GM06990 (cell line): ENCODE data around the gene MED20.

Experiments
- DNase-seq: peaks from one replicate; pipeline ENCODE4 v3.0.0-alpha.2; 2011; ENCODE audit not compliant: insufficient read length; ENCODE audit errors: extremely low read depth
- H3K27me3 ChIP-seq: replicated peaks from 2 replicates; pipeline ENCODE4 v1.6.0; 2011; ENCODE audit warnings: low read length; ENCODE audit not compliant: control insufficient read depth, insufficient read depth
- H3K36me3 ChIP-seq: 2 replicates; pipeline ENCODE4 v1.5.1; 2011; ENCODE audit warnings: low read length; ENCODE audit not compliant: control insufficient read depth, insufficient read depth
- H3K4me3 ChIP-seq: replicated peaks from 2 replicates; pipeline ENCODE4 v1.5.1; 2011; ENCODE audit warnings: low read depth, mild to moderate bottlenecking, control low read depth, low read length
- CTCF ChIP-seq: IDR thresholded peaks from 2 replicates; pipeline ENCODE4 v1.5.1; 2011; ENCODE audit warnings: low read length, control low read depth, mild to moderate bottlenecking, inconsistent platforms; ENCODE audit not compliant: insufficient read depth, poor library complexity, severe bottlenecking

MED20 gene

GRCh38 chr6:41871691-41872090 lies 49.2 kb downstream of the MED20 start:
- no peak for DNase-seq
- Histone ChIP-seq H3K4me3 (no peak overlapping the region), H3K36me3 (no peaks in the 10 kb centered on the region), H3K27me3 (no peaks in the 10 kb centered on the region)
- no peak for TF ChIP-seq CTCF

GRCh38 chr6:41859356-41859755 lies 61.6 kb downstream of the MED20 start:
- Histone ChIP-seq H3K4me3 (no peak overlapping the region), H3K36me3 (no peaks in the 10 kb centered on the region), H3K27me3 (no peaks in the 10 kb centered on the region)
- no peak for TF ChIP-seq CTCF
- no peak for DNase-seq

GRCh38 chr6:41858703-41859102 lies 62.2 kb downstream of the MED20 start:
- DNase-seq, result no peak
- no peaks in the 10 kb centered on the region for H3K27me3 ChIP-seq
- no peaks in the 10 kb centered on the region for H3K36me3 ChIP-seq
- H3K4me3 ChIP-seq, result no peak overlapping the region
- TF ChIP-seq CTCF, result no peak
